Stimulated activated CD4-positive, alpha-beta T cell treated with anti-CD3 and anti-CD28 coated beads, Interleukin-2, amount 100 ng/mL, for 24 hours (primary cell): Measurements from ENCODE around the gene SCP2D1.

ENCODE experiments used
- DNase-seq, 2 donors: peaks; one replicate each; pipeline ENCODE4 v3.0.0-alpha.2; 2020

SCP2D1 gene

GRCh38 chr20:18815194-18815942, 1.8 kb downstream of the SCP2D1 start:
- DNase-seq: no peak

- no peak for DNase-seq
Observed at GRCh38 chr20:18822832-18823231, 9.2 kb downstream of the SCP2D1 start.

DNA sequence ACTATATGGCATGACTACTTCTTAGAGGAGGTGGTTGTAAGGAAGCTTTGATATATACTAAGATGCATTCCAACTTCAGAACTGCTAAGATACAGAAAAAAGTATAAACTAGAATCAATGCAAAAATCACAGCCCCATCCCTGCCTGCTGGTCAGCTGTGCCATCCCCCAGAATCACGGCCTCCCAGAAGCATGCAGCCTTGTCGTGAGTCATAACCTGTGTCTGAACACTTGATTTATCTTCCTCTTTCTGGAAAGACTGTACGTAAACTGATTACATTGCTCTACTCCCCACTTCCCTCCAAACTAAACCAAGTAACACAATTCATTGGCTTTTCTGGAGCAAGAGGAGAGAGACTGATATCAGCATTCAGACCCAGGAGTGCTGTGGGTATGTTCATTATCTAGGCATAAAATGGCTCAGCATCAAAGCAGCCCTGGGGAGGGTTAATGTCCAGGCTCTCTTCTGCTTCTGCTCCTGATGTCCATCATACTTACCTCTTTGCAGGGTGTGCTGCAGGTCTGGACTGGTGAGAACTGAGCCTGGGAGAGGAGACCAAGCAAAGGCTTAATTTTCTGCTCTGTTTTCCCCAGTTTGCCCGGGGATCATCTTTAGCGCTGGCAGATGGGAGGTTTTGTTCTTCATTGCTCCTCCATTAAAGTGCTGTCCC, 18.4 kb downstream of the SCP2D1 start:
- DNase-seq: no peak

- DNase-seq: no peak
Observed at GRCh38 chr20:18832546-18833200, 19.1 kb downstream of the SCP2D1 start.

- no peak for DNase-seq
Observed at GRCh38 chr20:18835466-18836256, 22.1 kb downstream of the SCP2D1 start.

DNA sequence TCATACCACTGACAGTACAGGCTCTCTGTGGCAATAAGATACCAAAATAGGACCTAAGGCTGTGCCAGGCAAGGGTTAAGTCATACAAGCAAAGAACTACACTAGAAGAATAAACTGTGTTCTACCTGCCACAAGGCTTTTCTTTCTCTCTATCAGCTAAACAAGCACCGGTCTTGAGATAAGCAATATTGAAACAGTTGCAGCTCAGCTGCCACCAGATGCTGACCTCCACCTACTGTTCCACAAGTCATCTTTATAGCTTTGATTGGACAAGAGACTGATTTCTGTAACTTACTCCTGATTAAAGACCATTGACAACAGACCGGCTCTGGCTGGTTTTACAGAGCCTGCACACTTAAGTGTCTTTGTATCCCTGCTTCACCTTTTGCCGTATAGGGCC, 24.1 kb downstream of the SCP2D1 start:
- DNase-seq: no peak

DNA sequence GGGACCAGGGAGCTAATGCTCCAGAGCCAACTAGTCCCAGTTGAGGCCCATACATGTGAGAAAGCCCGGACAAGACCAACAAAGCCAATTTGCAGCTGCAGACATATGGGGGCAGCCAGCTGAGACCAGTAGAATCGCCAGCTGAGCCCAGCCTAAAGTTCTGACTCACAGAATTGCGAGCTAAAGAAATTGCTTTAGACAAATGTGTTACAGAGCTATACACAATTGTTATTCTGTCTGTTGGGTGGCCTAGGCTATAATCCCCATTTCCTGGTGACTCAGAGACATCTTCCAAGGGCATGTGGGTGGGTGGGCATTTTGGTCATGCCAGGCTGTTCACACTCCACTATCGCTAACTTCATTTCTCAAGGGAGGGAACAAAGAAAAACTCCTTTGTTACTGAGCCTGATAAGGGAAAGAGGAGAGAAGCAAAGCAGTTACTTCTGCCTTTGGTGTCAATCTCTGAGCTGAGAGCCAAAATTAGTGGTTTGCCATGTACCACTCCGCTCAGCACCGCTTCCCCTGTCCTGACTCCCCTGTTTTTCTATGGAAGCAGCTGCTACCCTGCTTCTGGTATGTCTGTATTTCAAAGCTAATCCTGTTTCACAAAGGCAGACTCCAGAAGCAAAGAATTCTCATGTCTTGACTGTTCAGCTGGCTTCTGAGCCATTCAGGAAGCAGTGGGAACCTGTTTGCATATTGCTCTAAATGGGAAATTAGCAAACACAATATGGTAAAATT, 26.1 kb downstream of the SCP2D1 start:
- no peak for DNase-seq

DNA sequence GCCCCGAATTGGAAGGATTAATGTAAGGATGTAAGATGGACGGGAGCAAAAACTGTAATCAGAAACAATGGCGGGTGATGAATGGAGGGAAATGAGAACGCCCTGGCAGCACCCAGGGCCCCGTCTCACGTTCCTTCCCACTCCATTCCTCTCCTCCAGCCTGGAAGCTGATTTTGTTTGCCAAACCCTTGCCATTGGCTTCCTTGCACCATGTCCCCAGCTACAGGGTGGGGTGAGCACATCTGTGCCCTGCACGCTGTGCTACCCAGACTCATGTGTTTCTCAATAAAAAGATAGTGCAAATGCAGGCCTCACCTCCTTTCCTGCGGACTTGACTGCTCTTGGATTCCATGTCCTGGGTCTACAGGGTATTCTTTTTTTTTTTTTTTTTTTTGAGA, 26.7 kb downstream of the SCP2D1 start:
- no peak for DNase-seq

- no peak for DNase-seq
Observed at GRCh38 chr20:18845017-18845416, 31.4 kb downstream of the SCP2D1 start.

- no peak for DNase-seq
Observed at GRCh38 chr20:18847226-18847755, 33.7 kb downstream of the SCP2D1 start.

- no peak for DNase-seq
Observed at GRCh38 chr20:18849131-18849530, 35.5 kb downstream of the SCP2D1 start.

DNA sequence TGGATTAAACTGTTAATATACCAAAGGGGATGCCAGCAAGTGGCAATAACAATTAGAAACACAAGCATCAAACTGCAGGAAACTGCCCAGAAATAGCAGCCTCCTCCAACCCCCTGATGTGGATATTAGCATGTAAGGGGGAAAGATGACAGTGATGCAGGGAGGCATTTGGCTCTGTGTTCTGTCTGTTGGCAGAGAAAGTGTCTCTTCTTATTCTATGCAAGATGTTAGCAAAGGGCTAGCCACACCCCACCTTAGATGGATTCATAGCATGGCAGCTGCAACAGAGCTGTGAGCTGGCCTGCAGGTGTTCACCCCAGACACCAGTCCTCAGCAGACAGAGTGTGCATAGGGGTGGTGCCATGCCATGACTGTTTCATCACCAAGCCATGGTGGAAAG, 38.0 kb downstream of the SCP2D1 start:
- no peak for DNase-seq

DNA sequence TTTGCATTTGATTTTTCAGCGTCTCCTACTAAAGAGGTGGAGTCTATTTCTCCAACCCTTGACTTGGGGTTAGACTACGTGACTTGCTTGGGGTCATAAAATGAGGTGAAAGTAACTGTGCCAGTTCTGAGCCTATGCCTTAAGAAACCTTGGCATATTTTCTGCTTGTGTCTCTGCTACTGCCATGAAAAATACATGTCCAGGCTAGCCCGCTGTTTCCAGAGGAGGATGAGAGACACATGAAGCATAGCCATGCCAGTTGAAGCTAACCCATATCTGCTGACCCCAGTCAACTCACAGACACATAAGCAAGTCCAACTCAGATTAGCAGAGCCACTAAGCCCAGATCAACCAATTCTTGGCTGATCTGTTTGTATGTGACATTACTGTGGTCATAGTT, 38.7 kb downstream of the SCP2D1 start:
- no peak for DNase-seq

GRCh38 chr20:18853216-18853615, 39.6 kb downstream of the SCP2D1 start:
- no peak for DNase-seq

- DNase-seq: no peak
Observed at GRCh38 chr20:18853946-18854646, 40.5 kb downstream of the SCP2D1 start.

DNA sequence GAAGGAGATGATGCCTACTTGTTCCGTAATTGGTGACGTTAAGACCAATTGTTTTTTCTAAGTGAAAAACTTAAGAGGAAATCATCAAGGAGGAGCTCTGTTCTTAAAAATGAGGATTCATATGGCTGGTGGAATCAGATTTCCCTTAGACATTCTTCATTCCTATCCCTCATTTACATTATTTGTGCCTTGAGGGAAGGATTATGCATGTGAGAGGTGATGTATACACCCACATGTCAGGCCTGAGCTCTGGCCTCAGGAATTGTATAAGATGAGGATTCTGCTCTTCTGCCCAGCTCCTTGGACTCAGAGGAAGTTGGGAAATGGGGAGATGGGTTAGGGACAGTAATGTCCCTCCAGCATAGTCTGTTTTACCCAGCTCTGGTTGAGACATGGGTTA, 42.3 kb downstream of the SCP2D1 start:
- DNase-seq: no peak

GRCh38 chr20:18856873-18857272, 43.3 kb downstream of the SCP2D1 start:
- no peak for DNase-seq

DNA sequence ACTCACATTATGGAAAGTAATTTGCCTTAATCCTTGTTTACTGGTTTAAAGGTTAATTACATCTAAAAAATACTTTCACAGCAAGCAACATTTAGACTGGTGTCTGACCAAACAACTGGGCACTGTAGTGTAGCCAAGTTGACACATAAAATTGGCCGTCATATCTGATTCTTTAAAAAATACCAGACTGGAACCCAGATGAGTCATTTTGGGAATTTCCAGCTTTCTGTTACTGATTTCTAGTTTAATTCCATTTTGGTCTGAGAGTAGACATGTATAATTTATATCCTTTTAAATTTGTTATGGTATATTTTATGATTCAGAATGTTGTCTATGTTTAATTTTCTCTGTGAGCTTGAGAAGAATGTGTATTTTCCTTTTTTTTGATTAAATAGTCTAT, 44.1 kb downstream of the SCP2D1 start:
- no peak for DNase-seq

- DNase-seq: no peak
Observed at GRCh38 chr20:18858816-18859215, 45.2 kb downstream of the SCP2D1 start.
